HG02571 (cell line): ENCODE results near the gene PRAMEF12.
"Not testable (repeated sequence)": the region's sequence is repeated elsewhere in the genome, so short reads cannot be mapped to it uniquely, and the experiment has no call there.

ENCODE experiments used
- ATAC-seq: cut with Tn5 transposase; IDR thresholded peaks from one replicate; pipeline ENCODE4 v1.9.1; 2021; ENCODE audit warnings: mild to moderate bottlenecking, moderate library complexity; ENCODE audit not compliant: unreplicated experiment

Gene PRAMEF12

DNA sequence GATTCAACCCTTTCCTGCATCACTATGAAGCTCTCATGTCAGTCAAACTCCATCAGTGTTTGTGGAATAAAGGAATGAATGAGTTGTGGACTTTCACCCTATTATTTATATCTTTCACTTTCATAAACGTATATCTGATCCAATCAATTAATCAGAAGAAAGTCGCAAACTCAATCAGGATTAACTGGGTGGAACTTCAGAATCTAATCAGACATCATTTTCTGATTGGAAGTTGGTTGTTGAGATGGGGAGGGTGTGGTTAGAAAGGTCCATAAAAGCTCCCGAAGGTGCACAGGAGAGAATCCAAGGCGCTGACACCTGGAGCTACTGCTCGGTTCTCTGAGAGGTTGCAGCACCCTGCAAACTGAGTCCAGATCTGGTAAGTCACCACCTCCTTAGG is at the start of gene PRAMEF12:
Gene PRAMEF12 (plus strand): TSS at position 301 of the 400 bp plus-strand sequence. CDS start 1,130 bp downstream, outside the sequence.
- ATAC-seq, result no peak

GRCh38 chr1:12728391-12728790 is 45.1 kb upstream of the PRAMEF12 start:
- no peak for ATAC-seq

GRCh38 chr1:12730156-12730555 is 43.4 kb upstream of the PRAMEF12 start:
- ATAC-seq, result no peak

- not testable (repeated sequence) for ATAC-seq
Measured at GRCh38 chr1:12731084-12731483, 42.5 kb upstream of the PRAMEF12 start.

DNA sequence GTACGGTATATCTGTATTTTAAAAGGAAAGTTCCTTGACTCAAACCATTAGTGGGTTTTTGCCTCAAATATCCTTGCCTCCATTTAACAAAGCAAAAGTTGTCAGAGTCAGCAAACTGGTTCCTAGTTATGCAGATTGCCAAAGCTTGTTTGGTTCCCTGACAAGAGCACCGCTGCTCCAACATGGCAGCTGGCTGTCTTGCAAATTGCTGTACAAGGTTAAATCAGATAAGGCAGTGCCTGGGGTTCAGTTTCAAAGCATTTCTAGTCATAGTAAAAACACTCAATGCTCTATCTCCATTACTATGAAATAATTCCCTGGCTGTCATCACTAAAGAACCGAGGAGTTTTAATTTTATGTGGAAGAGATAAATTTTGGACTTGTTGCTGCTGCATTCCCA is 38.9 kb upstream of the PRAMEF12 start:
- ATAC-seq, result no peak

DNA sequence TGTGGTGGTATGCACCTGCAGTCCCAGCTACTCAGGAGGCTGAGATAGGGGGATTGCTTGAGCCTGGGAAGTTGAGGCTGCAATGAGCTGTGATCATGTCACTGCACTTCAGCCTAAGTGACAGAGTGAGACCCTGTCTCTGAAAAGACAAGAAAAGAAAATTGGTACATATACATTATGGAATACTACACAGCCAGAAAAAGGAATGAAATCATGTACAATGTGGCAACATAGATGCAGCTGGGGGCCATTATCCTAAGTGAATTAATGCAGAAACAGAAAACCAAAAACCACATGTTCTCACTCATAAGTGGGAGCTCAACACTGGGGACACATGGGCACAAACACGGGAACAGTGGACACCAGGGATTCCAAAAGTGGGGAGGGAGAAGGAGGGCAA is 34.6 kb upstream of the PRAMEF12 start:
- no peak for ATAC-seq

GRCh38 chr1:12739613-12740012 is 33.9 kb upstream of the PRAMEF12 start:
- no peak for ATAC-seq

- ATAC-seq, result no peak
Measured at GRCh38 chr1:12741946-12742345, 31.6 kb upstream of the PRAMEF12 start.

GRCh38 chr1:12745126-12745991 is 28.2 kb upstream of the PRAMEF12 start:
- ATAC-seq, result no peak

- no peak for ATAC-seq
Measured at GRCh38 chr1:12745992-12746323, 27.6 kb upstream of the PRAMEF12 start, which contains the start of gene CFAP107. Gene CFAP107, plus strand, starts transcription at chr1:12746200. Its CDS starts 231 bp downstream, at chr1:12746431.

DNA sequence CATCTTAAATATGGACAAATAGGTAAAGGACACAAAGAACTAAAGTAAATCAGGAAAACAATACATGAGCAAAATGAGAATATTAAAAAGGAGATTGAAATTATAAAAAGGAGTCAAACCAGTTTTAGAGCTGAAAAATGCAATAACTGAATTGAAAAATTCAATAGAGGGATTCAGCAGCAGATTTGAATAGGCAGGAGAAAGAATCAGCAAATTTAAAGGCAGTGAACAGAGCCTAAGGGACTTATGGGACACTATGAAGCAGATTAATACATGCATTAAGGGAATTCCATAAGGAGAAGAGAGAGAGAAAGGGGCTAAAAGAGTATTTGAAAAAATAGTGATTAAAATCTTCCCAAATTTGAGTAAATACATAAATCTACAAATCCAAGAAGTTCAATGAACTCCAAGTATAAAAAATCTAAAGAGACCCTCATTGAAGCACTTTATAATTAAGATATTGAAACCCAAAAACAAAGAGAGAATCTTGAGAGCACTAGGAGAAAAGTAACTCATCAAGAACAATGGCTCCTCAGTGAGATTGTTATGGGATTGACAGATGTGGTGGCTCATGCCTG is 24.7 kb upstream of the PRAMEF12 start:
- ATAC-seq, result no peak

DNA sequence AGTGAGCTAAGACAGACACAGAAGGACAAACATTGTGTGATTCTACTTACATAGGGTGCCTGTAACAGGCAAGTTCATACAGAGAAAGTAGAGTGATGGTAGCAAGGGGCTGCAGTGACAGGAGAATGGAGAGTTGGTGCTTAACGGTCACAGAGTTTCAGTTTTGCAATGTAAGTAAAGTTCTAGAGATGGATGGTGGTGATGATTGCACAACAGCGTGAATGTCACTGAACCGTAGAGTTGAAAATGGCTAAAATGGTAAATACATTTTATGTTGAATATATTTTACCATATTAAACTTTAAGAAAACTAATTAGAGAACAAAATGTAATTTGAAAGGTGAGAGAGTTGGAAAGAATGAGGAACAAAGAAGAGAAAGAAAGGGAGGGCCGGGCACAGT is 18.8 kb upstream of the PRAMEF12 start:
- no peak for ATAC-seq

GRCh38 chr1:12756273-12756672 is 17.3 kb upstream of the PRAMEF12 start:
- no peak for ATAC-seq

GRCh38 chr1:12756768-12757413 is 16.6 kb upstream of the PRAMEF12 start:
- no peak for ATAC-seq

- no peak for ATAC-seq
Measured at GRCh38 chr1:12757836-12758235, 15.7 kb upstream of the PRAMEF12 start.

GRCh38 chr1:12760256-12760795 is 13.2 kb upstream of the PRAMEF12 start:
- no peak for ATAC-seq

- no peak for ATAC-seq
Measured at GRCh38 chr1:12761781-12762180, 11.8 kb upstream of the PRAMEF12 start.

GRCh38 chr1:12762766-12763165 is 10.8 kb upstream of the PRAMEF12 start:
- no peak for ATAC-seq

DNA sequence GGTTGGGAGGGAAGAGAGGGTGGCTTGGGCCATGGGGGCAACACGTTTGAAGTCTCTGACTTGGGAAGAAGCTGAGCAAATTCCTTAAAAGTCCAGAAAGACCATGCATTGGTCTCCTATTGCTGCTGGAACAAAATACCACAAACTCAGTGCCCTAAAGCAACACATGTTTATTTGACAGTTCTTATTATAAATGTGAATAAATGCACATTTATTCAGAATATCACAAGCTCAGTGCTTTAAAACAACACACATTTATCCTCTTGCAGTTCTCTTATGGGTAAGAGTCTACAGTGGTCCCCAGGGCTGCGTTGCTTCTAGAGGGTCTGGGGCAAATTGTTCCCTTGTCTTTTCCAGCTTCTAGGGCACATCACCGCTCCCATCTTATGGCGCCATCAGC is 10.1 kb upstream of the PRAMEF12 start:
- no peak for ATAC-seq

GRCh38 chr1:12764016-12764415 is 9.5 kb upstream of the PRAMEF12 start:
- ATAC-seq, result no peak

DNA sequence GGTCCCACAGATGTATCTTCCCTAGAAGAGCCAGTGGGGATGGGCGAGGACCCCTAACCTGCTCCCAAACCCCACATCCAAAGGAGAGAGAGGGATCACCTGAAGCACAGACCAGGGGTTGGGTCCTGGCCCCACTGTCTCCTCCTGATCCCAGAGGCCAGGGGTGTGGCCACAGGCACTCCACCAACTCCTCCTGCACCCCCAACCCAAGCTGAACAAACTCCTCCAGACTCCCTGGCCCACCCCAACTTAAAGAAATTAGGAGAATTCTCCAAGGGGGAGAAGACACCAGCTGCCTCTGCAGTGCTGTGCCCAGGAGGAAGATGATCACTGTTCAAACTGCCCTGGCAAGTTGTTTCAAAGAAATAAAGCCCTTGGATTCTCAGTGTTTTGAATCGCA is 4.5 kb upstream of the PRAMEF12 start:
- no peak for ATAC-seq
